Suppressor macrophage treated with lipopolysaccharide for 1 hour (primary cell): ENCODE data around the gene ESR2.
"Not testable (repeated sequence)": the region's sequence is repeated elsewhere in the genome, so short reads cannot be mapped to it uniquely, and the experiment has no call there.

Source experiments
- DNase-seq, 3 donors: peaks; one replicate each; pipeline ENCODE4 v3.0.0-alpha.2; 2020 to 2022

ESR2 gene

GRCh38 chr14:64074961-64075612 is 219.1 kb downstream of the ESR2 start:
- DNase-seq: no peak

GRCh38 chr14:64069634-64070359 is 224.4 kb downstream of the ESR2 start:
- DNase-seq: no peak

GRCh38 chr14:64064447-64064846 is 229.7 kb downstream of the ESR2 start:
- no peak for DNase-seq

- DNase-seq: no peak
Observed at GRCh38 chr14:64062381-64063115, 231.6 kb downstream of the ESR2 start.

- DNase-seq: no peak
Observed at GRCh38 chr14:64061706-64062105, 232.5 kb downstream of the ESR2 start.

- no peak for DNase-seq
Observed at GRCh38 chr14:64061115-64061514, 233.1 kb downstream of the ESR2 start.

- DNase-seq: peak in 2 of 3 donors; percentile 4 to 19
Observed at GRCh38 chr14:64060648-64061096, 233.5 kb downstream of the ESR2 start.

GRCh38 chr14:64060199-64060545 is 234.0 kb downstream of the ESR2 start:
- DNase-seq: no peak

GRCh38 chr14:64059454-64060198 is 234.5 kb downstream of the ESR2 start:
- DNase-seq: no peak

GRCh38 chr14:64053694-64054669 is 240.2 kb downstream of the ESR2 start:
- no peak for DNase-seq

GRCh38 chr14:64049616-64050381 is 244.4 kb downstream of the ESR2 start:
- no peak for DNase-seq

GRCh38 chr14:64045091-64045490 is 249.1 kb downstream of the ESR2 start:
- no peak for DNase-seq

- not testable (repeated sequence) for DNase-seq
Observed at GRCh38 chr14:64043296-64043695, 250.9 kb downstream of the ESR2 start.

GRCh38 chr14:64040044-64040443 is 254.1 kb downstream of the ESR2 start:
- no peak for DNase-seq

GRCh38 chr14:64038841-64039542 is 255.2 kb downstream of the ESR2 start:
- no peak for DNase-seq

- not testable (repeated sequence) for DNase-seq
Observed at GRCh38 chr14:64037869-64038745, 256.1 kb downstream of the ESR2 start.

GRCh38 chr14:64035143-64035542 is 259.0 kb downstream of the ESR2 start:
- no peak for DNase-seq
